Activated naive CD8-positive, alpha-beta T cell treated with anti-CD3 and anti-CD28 coated beads, Interleukin-2, amount 10 ng/mL, durations not matched to agents 7 days and 5 days (primary cell): ENCODE measurements around the gene ZNF141. TPM values are rescaled to one million over a fixed set of nuclear protein-coding genes. Genes with fewer than 3 reads are reported as not detected.
"Not testable (repeated sequence)": the region's sequence is repeated elsewhere in the genome, so short reads cannot be mapped to it uniquely, and the experiment has no call there.

ENCODE experiments used
- ATAC-seq: fragments of 150-1000 bp; cut with Tn5 transposase; one replicate; pipeline ENCODE4 v1.10.0; 2021; ENCODE audit warnings: low read depth, moderate library complexity
- POLR2A ChIA-PET: fragments of 350-600 bp; sonication (Branson Sonifier 250); formaldehyde crosslinking; loops from one replicate; lab custom pipeline; 2021; ENCODE audit warnings: antibody characterized with exemption; lab: Charles Lee
- DNase-seq: peaks from one replicate; pipeline ENCODE4 v3.0.0; 2021
- H3K27ac Mint-ChIP-seq: one replicate; pipeline ENCODE4 v1.8.0; 2022; ENCODE audit warnings: mild to moderate bottlenecking, mixed read lengths
- H3K27me3 Mint-ChIP-seq: one replicate; pipeline ENCODE4 v1.8.0; 2022; ENCODE audit warnings: mild to moderate bottlenecking, moderate library complexity, mixed read lengths
- H3K36me3 Mint-ChIP-seq: one replicate; pipeline ENCODE4 v1.8.0; 2021; ENCODE audit warnings: mild to moderate bottlenecking, mixed read lengths
- H3K4me1 Mint-ChIP-seq: one replicate; pipeline ENCODE4 v1.8.0; 2021; ENCODE audit warnings: mixed read lengths
- H3K4me3 Mint-ChIP-seq: one replicate; pipeline ENCODE4 v1.8.0; 2022; ENCODE audit warnings: mild to moderate bottlenecking, moderate library complexity, mixed read lengths
- H3K9me3 Mint-ChIP-seq: one replicate; pipeline ENCODE4 v1.8.0; 2021; ENCODE audit warnings: mixed read lengths
- total RNA-seq, 2 experiments: library from RNA; stranded (reverse); gene quantifications; one replicate each; pipeline ENCODE4 v1.2.3, GENCODE V29; 2021

Gene ZNF141
- total RNA-seq, result 10 to 100 TPM; 42.1 to 43.4 TPM

GRCh38 chr4:337143-337931 lies at the start of gene ZNF141:
Gene ZNF141, plus strand, starts transcription at chr4:337814. Its CDS starts 170 bp downstream, at chr4:337984.
- peak; percentile 95 for ATAC-seq
- Mint-ChIP-seq H3K27ac (peak within 1 kb of the TSS; percentile 100), H3K36me3 (peaks cover 50% of the 10 kb centered on the region), H3K4me1 (peaks cover 20% of the 10 kb centered on the region), H3K27me3 (peaks cover 3% of the 10 kb centered on the region), H3K4me3 (peak within 1 kb of the TSS; percentile 96), H3K9me3 (peaks cover 26% of the 10 kb centered on the region)
- POLR2A ChIA-PET, result interaction anchor here (1.2 to 2.5 kb wide), 3 partner anchors 31 to 337 kb away, joined by 3 to 13 read pairs (median 10); partner anchors contain the start of genes ATP5ME and MYL5
- peak; percentile 83 for DNase-seq

GRCh38 chr4:288891-289290 lies 48.7 kb upstream of the ZNF141 start:
- no peak overlapping the region for H3K27ac Mint-ChIP-seq
- no peak overlapping the region for H3K4me3 Mint-ChIP-seq
- H3K27me3 Mint-ChIP-seq, result no peaks in the 10 kb centered on the region
- POLR2A ChIA-PET, result no interaction called here
- peaks cover 2% of the 10 kb centered on the region for H3K36me3 Mint-ChIP-seq
- peaks cover 24% of the 10 kb centered on the region for H3K9me3 Mint-ChIP-seq
- ATAC-seq (no peak), DNase-seq (no peak)
- H3K4me1 Mint-ChIP-seq, result no peaks in the 10 kb centered on the region

GRCh38 chr4:294732-295131 lies 42.9 kb upstream of the ZNF141 start:
- POLR2A ChIA-PET, result no interaction called here
- Mint-ChIP-seq H3K27ac (no peak overlapping the region), H3K36me3 (peaks cover 2% of the 10 kb centered on the region), H3K4me3 (no peak overlapping the region), H3K4me1 (no peaks in the 10 kb centered on the region), H3K9me3 (peaks cover 7% of the 10 kb centered on the region), H3K27me3 (no peaks in the 10 kb centered on the region)
- ATAC-seq (no peak), DNase-seq (no peak)

- Mint-ChIP-seq H3K4me1 (peaks cover 11% of the 10 kb centered on the region), H3K27ac (no peak overlapping the region), H3K36me3 (peaks cover 7% of the 10 kb centered on the region), H3K9me3 (peaks cover 17% of the 10 kb centered on the region), H3K27me3 (peaks cover 17% of the 10 kb centered on the region), H3K4me3 (no peak overlapping the region)
- DNase-seq (no peak), ATAC-seq (no peak)
- POLR2A ChIA-PET, result no interaction called here
These were observed 35.2 kb upstream of the ZNF141 start for GRCh38 chr4:302381-302780.

- H3K36me3 Mint-ChIP-seq, H3K27ac Mint-ChIP-seq, DNase-seq, ATAC-seq, H3K4me3 Mint-ChIP-seq, POLR2A ChIA-PET: not testable (repeated sequence)
- Mint-ChIP-seq H3K27me3 (peaks cover 17% of the 10 kb centered on the region), H3K9me3 (peaks cover 21% of the 10 kb centered on the region), H3K4me1 (peaks cover 11% of the 10 kb centered on the region)
These were observed 33.1 kb upstream of the ZNF141 start for GRCh38 chr4:304516-304915.

- peaks cover 7% of the 10 kb centered on the region for H3K36me3 Mint-ChIP-seq
- ATAC-seq, result no peak
- peaks cover 17% of the 10 kb centered on the region for H3K27me3 Mint-ChIP-seq
- H3K4me3 Mint-ChIP-seq, result no peak within 1 kb of the TSS
- peak; percentile 31 for DNase-seq
- H3K27ac Mint-ChIP-seq, result no peak within 1 kb of the TSS
- peaks cover 11% of the 10 kb centered on the region for H3K4me1 Mint-ChIP-seq
- peaks cover 21% of the 10 kb centered on the region for H3K9me3 Mint-ChIP-seq
- POLR2A ChIA-PET, result no interaction called here
These were observed 32.5 kb upstream of the ZNF141 start, which contains the start of gene ZNF732 for GRCh38 chr4:304969-305680. Gene ZNF732, minus strand, starts transcription at chr4:305474. Its CDS starts 164 bp downstream, at chr4:305310.

GRCh38 chr4:306551-306961 lies 31.1 kb upstream of the ZNF141 start:
- DNase-seq (no peak), ATAC-seq (no peak)
- POLR2A ChIA-PET, result interaction anchor here (1.2 kb wide), 1 partner anchor 31 kb away, joined by 3 read pairs; the partner anchor contains the start of gene ZNF141
- Mint-ChIP-seq H3K4me3 (no peak overlapping the region), H3K4me1 (peaks cover 11% of the 10 kb centered on the region), H3K9me3 (peaks cover 18% of the 10 kb centered on the region), H3K27ac (no peak overlapping the region), H3K27me3 (peaks cover 17% of the 10 kb centered on the region), H3K36me3 (peaks cover 7% of the 10 kb centered on the region)

GRCh38 chr4:309807-310206 lies 27.8 kb upstream of the ZNF141 start:
- POLR2A ChIA-PET, result no interaction called here
- H3K9me3 Mint-ChIP-seq, result peaks cover 13% of the 10 kb centered on the region
- H3K4me3 Mint-ChIP-seq, result no peak overlapping the region
- H3K27me3 Mint-ChIP-seq, result peaks cover 7% of the 10 kb centered on the region
- peaks cover 11% of the 10 kb centered on the region for H3K4me1 Mint-ChIP-seq
- no peak for ATAC-seq
- no peak overlapping the region for H3K27ac Mint-ChIP-seq
- H3K36me3 Mint-ChIP-seq, result peaks cover 4% of the 10 kb centered on the region
- DNase-seq, result no peak

- H3K9me3 Mint-ChIP-seq, result peaks cover 32% of the 10 kb centered on the region
These were observed 23.2 kb upstream of the ZNF141 start for GRCh38 chr4:314296-314903.

GRCh38 chr4:328729-329128 lies 8.9 kb upstream of the ZNF141 start:
- Mint-ChIP-seq H3K4me1 (no peaks in the 10 kb centered on the region), H3K27me3 (peaks cover 1% of the 10 kb centered on the region), H3K27ac (no peak overlapping the region), H3K36me3 (peaks cover under 1% of the 10 kb centered on the region), H3K4me3 (no peak overlapping the region), H3K9me3 (peaks cover 23% of the 10 kb centered on the region)
- POLR2A ChIA-PET, result no interaction called here
- ATAC-seq, result no peak
- DNase-seq, result no peak

More at GRCh38 chr4:314296-314903, 23.2 kb upstream of the ZNF141 start:
- H3K4me3 Mint-ChIP-seq, result no peak overlapping the region
- POLR2A ChIA-PET, result no interaction called here
- H3K27ac Mint-ChIP-seq, result no peak overlapping the region
- DNase-seq (no peak), ATAC-seq (no peak)
- no peaks in the 10 kb centered on the region for H3K4me1 Mint-ChIP-seq
- H3K27me3 Mint-ChIP-seq, result no peaks in the 10 kb centered on the region
- no peaks in the 10 kb centered on the region for H3K36me3 Mint-ChIP-seq

- no peak for ATAC-seq
- H3K27me3 Mint-ChIP-seq, result peaks cover 3% of the 10 kb centered on the region
- peak overlapping the region; percentile 66 for H3K4me3 Mint-ChIP-seq
- no peak for DNase-seq
- no peak overlapping the region for H3K27ac Mint-ChIP-seq
- peaks cover 32% of the 10 kb centered on the region for H3K36me3 Mint-ChIP-seq
- peaks cover 18% of the 10 kb centered on the region for H3K4me1 Mint-ChIP-seq
- peaks cover 20% of the 10 kb centered on the region for H3K9me3 Mint-ChIP-seq
- POLR2A ChIA-PET, result no interaction called here
These were observed 2.1 kb upstream of the ZNF141 start for GRCh38 chr4:335515-335914.

- peak overlapping the region; percentile 66 for H3K4me3 Mint-ChIP-seq
- POLR2A ChIA-PET, result interaction anchor here (1.2 to 2.5 kb wide), 2 partner anchors 30 to 137 kb away, joined by 3 to 13 read pairs; no protein-coding TSS in a partner anchor
- peaks cover 22% of the 10 kb centered on the region for H3K9me3 Mint-ChIP-seq
- H3K4me1 Mint-ChIP-seq, result peaks cover 18% of the 10 kb centered on the region
- H3K27me3 Mint-ChIP-seq, result peaks cover 3% of the 10 kb centered on the region
- no peak for ATAC-seq
- DNase-seq, result peak; percentile 43
- peaks cover 39% of the 10 kb centered on the region for H3K36me3 Mint-ChIP-seq
- H3K27ac Mint-ChIP-seq, result peak overlapping the region; percentile 58
These were observed 1.3 kb upstream of the ZNF141 start for GRCh38 chr4:336099-336892.
